Fibroblast of lung (primary cell): Measurements from ENCODE around the gene NPM3. TPM values are rescaled to one million over a fixed set of nuclear protein-coding genes. Genes with fewer than 3 reads are reported as not detected.

ENCODE experiments used
- DNase-seq, 2 donors: peaks; one replicate each; pipeline versions ENCODE4 v3.0.0 to v3.0.0-alpha.2; 2010; ENCODE audit warnings: low read depth in 2 of 2
- H2AFZ ChIP-seq: 2 replicates; pipeline ENCODE4 v1.5.1; 2012; ENCODE audit warnings: low read length, control low read depth, inconsistent platforms
- H3K27ac ChIP-seq: 2 replicates; pipeline ENCODE4 v1.5.1; 2011; ENCODE audit warnings: low read length, control low read depth; ENCODE audit not compliant: insufficient read depth
- H3K27me3 ChIP-seq: 2 replicates; pipeline ENCODE4 v1.5.1; 2011; ENCODE audit warnings: mild to moderate bottlenecking, low read length; ENCODE audit not compliant: control insufficient read depth, insufficient read depth
- H3K36me3 ChIP-seq: 2 replicates; pipeline ENCODE4 v1.5.1; 2011; ENCODE audit warnings: low read length; ENCODE audit not compliant: control insufficient read depth, insufficient read depth
- H3K4me1 ChIP-seq: 2 replicates; pipeline ENCODE4 v1.5.1; 2011; ENCODE audit warnings: low read length; ENCODE audit not compliant: control insufficient read depth, insufficient read depth; ENCODE audit errors: extremely low read depth
- H3K4me2 ChIP-seq: 2 replicates; pipeline ENCODE4 v1.5.1; 2011; ENCODE audit warnings: low read length, control low read depth; ENCODE audit not compliant: insufficient read depth; ENCODE audit errors: extremely low read depth
- H3K4me3 ChIP-seq, 4 experiments: fragments of 200-600 bp in 1 of 4; sonication (generic) in 1 of 4; replicated peaks in 1 of 4; 2 replicates each; pipeline ENCODE4 v1.5.1; 2011 to 2016; ENCODE audit warnings: low read length in 4 of 4, low read depth in 3 of 4, mild to moderate bottlenecking in 3 of 4, control low read depth in 2 of 4, inconsistent platforms in 1 of 4, mixed read lengths in 1 of 4; ENCODE audit not compliant: insufficient read depth in 1 of 4; ENCODE audit errors: control extremely low read depth in 1 of 4
- H3K79me2 ChIP-seq: 2 replicates; pipeline ENCODE4 v1.5.1; 2012; ENCODE audit warnings: mild to moderate bottlenecking, low read length, inconsistent platforms; ENCODE audit not compliant: control insufficient read depth, insufficient read depth
- H3K9ac ChIP-seq: 2 replicates; pipeline ENCODE4 v1.5.1; 2011; ENCODE audit warnings: mild to moderate bottlenecking, low read length, control low read depth; ENCODE audit not compliant: insufficient read depth
- H3K9me3 ChIP-seq: 2 replicates; pipeline ENCODE4 v1.5.1; 2012; ENCODE audit warnings: low read depth, low read length; ENCODE audit not compliant: control insufficient read depth, insufficient read depth
- H4K20me1 ChIP-seq: 2 replicates; pipeline ENCODE4 v1.5.1; 2011; ENCODE audit warnings: low read length; ENCODE audit not compliant: control insufficient read depth, insufficient read depth; ENCODE audit errors: extremely low read depth
- CTCF ChIP-seq, 2 donors: IDR thresholded peaks in 1 of 2; conservative IDR thresholded peaks in 1 of 2; 1 replicate in 1 of 2; 2 replicates in 1 of 2; pipeline ENCODE4 v1.5.1; 2011 to 2012; ENCODE audit warnings: low read length in 2 of 2, control low read depth in 1 of 2, inconsistent platforms in 1 of 2, low read depth in 1 of 2, mild to moderate bottlenecking in 1 of 2
- EZH2 ChIP-seq: IDR thresholded peaks from 2 replicates; pipeline ENCODE4 v1.5.1; 2012; ENCODE audit warnings: low read length, control low read depth, mild to moderate bottlenecking; ENCODE audit errors: missing control alignments
- polyA plus RNA-seq, 2 donors: library from polyadenylated mRNA; depleted of rRNA in 1 of 2; stranded (reverse) in 1 of 2; unstranded in 1 of 2; fragments of >200 nt; gene quantifications; 2 replicates each; pipeline ENCODE4 v1.2.1, GENCODE V29; 2011 to 2012; ENCODE audit warnings: missing spikeins in 1 of 2
- total RNA-seq: library from RNA; depleted of rRNA; stranded (reverse); fragments of >200 nt; gene quantifications from 2 replicates; pipeline ENCODE4 v1.2.1, GENCODE V29; 2014

NPM3 gene
- total and polyA plus RNA-seq, 2 donors (not counting 1 experiment from before 2014, with no cell fraction given) = 29.1 to 80.8 TPM

DNA sequence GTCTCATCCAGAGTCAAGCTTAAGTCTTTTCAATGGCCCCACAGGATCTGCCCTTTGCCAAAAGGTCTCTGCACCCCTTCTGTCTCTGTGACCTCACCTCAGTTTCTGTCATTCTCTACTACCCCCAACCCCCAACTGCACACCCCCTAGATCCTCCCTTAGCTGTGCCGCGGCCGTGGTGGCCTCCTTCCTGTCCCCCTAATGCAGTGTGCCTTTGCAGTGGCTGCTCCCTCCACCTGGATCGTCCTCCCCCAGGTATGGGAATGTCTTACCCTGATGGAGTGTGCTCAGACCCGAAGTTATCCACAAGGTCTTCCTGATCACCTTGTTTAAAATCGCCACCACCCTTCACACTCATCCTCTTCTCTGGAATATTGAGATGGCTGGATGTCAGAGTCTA lies 16.9 kb downstream of the NPM3 start:
- no peak for TF ChIP-seq CTCF (conservative IDR thresholded peaks at IDR 0.05 in 1 of 2, IDR thresholded peaks at IDR 0.05 in 1 of 2; ENCODE audit: low read depth in 1 of 2, low read length in 2 of 2)
- no peak for TF ChIP-seq EZH2
- Histone ChIP-seq H3K9me3 (no peaks in the 10 kb centered on the region), H3K36me3 (no peaks in the 10 kb centered on the region), H3K4me1 (no peaks in the 10 kb centered on the region), H2AFZ (no peak overlapping the region), H3K27ac (no peak overlapping the region), H4K20me1 (no peaks in the 10 kb centered on the region), H3K4me3 (no peak overlapping the region), H3K27me3 (peaks cover 37% of the 10 kb centered on the region), H3K9ac (no peak overlapping the region), H3K79me2 (no peaks in the 10 kb centered on the region), H3K4me2 (no peak overlapping the region)
- DNase-seq = no peak

GRCh38 chr10:101763141-101763846 lies 20.0 kb downstream of the NPM3 start:
- Histone ChIP-seq H3K27ac (no peak overlapping the region), H4K20me1 (no peaks in the 10 kb centered on the region), H3K27me3 (peaks cover 38% of the 10 kb centered on the region), H3K9me3 (no peaks in the 10 kb centered on the region), H3K4me1 (no peaks in the 10 kb centered on the region), H3K4me2 (no peak overlapping the region), H3K79me2 (no peaks in the 10 kb centered on the region), H2AFZ (no peak overlapping the region), H3K9ac (no peak overlapping the region), H3K36me3 (no peaks in the 10 kb centered on the region), H3K4me3 (no peak overlapping the region)
- no peak for DNase-seq
- no peak for TF ChIP-seq EZH2

DNA sequence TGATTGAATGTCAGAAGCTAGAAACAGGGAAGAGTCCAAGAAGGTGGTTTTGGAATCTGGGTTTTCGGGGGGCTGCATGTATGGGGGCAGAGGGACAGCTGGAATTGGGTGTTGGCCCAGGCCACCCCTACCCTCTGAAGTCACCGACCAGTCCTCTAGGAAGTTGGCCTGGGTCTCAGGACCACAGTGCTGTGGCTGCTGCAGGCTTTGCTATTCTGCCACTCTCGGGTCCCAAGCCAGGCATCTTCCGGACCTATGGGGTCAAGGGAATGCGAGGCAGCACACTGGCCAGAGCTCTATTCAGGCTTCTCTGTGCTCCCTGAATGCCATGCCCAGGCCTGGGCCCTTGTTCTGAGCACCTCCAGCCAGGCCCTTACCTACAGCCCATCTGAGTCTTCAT lies 20.5 kb downstream of the NPM3 start:
- no peak overlapping the region for H2AFZ ChIP-seq
- no peak for DNase-seq
- H4K20me1 ChIP-seq = no peaks in the 10 kb centered on the region
- H3K4me2 ChIP-seq = no peak overlapping the region
- no peaks in the 10 kb centered on the region for H3K79me2 ChIP-seq
- H3K36me3 ChIP-seq = no peaks in the 10 kb centered on the region
- no peak overlapping the region for H3K4me3 ChIP-seq
- H3K9ac ChIP-seq = no peak overlapping the region
- TF ChIP-seq EZH2 = no peak
- no peak for TF ChIP-seq CTCF (conservative IDR thresholded peaks at IDR 0.05 in 1 of 2, IDR thresholded peaks at IDR 0.05 in 1 of 2; ENCODE audit: low read depth in 1 of 2, low read length in 2 of 2)
- H3K27ac ChIP-seq = no peak overlapping the region
- H3K9me3 ChIP-seq = no peaks in the 10 kb centered on the region
- no peaks in the 10 kb centered on the region for H3K4me1 ChIP-seq
- H3K27me3 ChIP-seq = peaks cover 38% of the 10 kb centered on the region
